ENCODE measurements around the gene LIAS. TPM values are rescaled to one million over a fixed set of nuclear protein-coding genes. Genes with fewer than 3 reads are reported as not detected.
"Not testable (repeated sequence)": the region's sequence is repeated elsewhere in the genome, so short reads cannot be mapped to it uniquely, and the experiment has no call there.

The LIAS gene
- total RNA-seq, 1 donor from 2014 or later, result 35.0 TPM

GRCh38 chr4:39504538-39504937, 45.7 kb downstream of the LIAS start:
- no peak for TF ChIP-seq CTCF (IDR thresholded peaks at IDR 0.05; ENCODE audit: borderline replicate concordance)
- Histone ChIP-seq H3K27me3 (ENCODE audit: low read depth) (no peaks in the 10 kb centered on the region), H3K9me3 (replicated peaks) (no peaks in the 10 kb centered on the region), H3K27ac (replicated peaks) (no peak overlapping the region), H3K4me1 (no peaks in the 10 kb centered on the region), H3K36me3 (peaks cover 92% of the 10 kb centered on the region), H3K4me3 (no peak overlapping the region)
- intact Hi-C loops (cut with micrococcal nuclease), result no loop called here
- no peak for DNase-seq

- DNase-seq, result no peak
- Histone ChIP-seq H3K27me3 (ENCODE audit: low read depth) (no peaks in the 10 kb centered on the region), H3K4me3 (no peak overlapping the region), H3K27ac (replicated peaks) (no peak overlapping the region), H3K36me3 (peaks cover 92% of the 10 kb centered on the region), H3K4me1 (no peaks in the 10 kb centered on the region), H3K9me3 (replicated peaks) (no peaks in the 10 kb centered on the region)
- intact Hi-C loops (cut with micrococcal nuclease), result no loop called here
- TF ChIP-seq CTCF (IDR thresholded peaks at IDR 0.05; ENCODE audit: borderline replicate concordance), result no peak
These were observed 46.7 kb downstream of the LIAS start for GRCh38 chr4:39505581-39505980.

GRCh38 chr4:39510348-39510929, 51.6 kb downstream of the LIAS start:
- H3K4me1 ChIP-seq, result no peaks in the 10 kb centered on the region
- H3K9me3 ChIP-seq (replicated peaks), result no peaks in the 10 kb centered on the region
- no peaks in the 10 kb centered on the region for H3K27me3 ChIP-seq (ENCODE audit: low read depth)
- no peak for TF ChIP-seq CTCF (IDR thresholded peaks at IDR 0.05; ENCODE audit: borderline replicate concordance)
- H3K4me3 ChIP-seq, result no peak overlapping the region
- DNase-seq, result no peak
- H3K27ac ChIP-seq (replicated peaks), result no peak overlapping the region
- intact Hi-C loops (cut with micrococcal nuclease), result no loop called here
- H3K36me3 ChIP-seq, result peaks cover 90% of the 10 kb centered on the region

GRCh38 chr4:39514266-39514665, 55.4 kb downstream of the LIAS start:
- H3K27ac ChIP-seq (replicated peaks); intact Hi-C loops (cut with micrococcal nuclease); H3K4me1 ChIP-seq; DNase-seq; H3K27me3 ChIP-seq (ENCODE audit: low read depth); H3K4me3 ChIP-seq; H3K9me3 ChIP-seq (replicated peaks): not testable (repeated sequence)
- H3K36me3 ChIP-seq, result peaks cover 71% of the 10 kb centered on the region

GRCh38 chr4:39514888-39515401, 56.1 kb downstream of the LIAS start:
- peaks cover 71% of the 10 kb centered on the region for H3K36me3 ChIP-seq
- TF ChIP-seq CTCF (IDR thresholded peaks at IDR 0.05; ENCODE audit: borderline replicate concordance), result no peak
- H3K27ac ChIP-seq (replicated peaks), result no peak overlapping the region
- H3K9me3 ChIP-seq (replicated peaks), result no peaks in the 10 kb centered on the region
- no peaks in the 10 kb centered on the region for H3K4me1 ChIP-seq
- H3K4me3 ChIP-seq, result no peak overlapping the region
- no peak for DNase-seq
- intact Hi-C loops (cut with micrococcal nuclease), result no loop called here
- no peaks in the 10 kb centered on the region for H3K27me3 ChIP-seq (ENCODE audit: low read depth)

GRCh38 chr4:39515669-39516401, 57.0 kb downstream of the LIAS start:
- H3K9me3 ChIP-seq (replicated peaks); H3K4me1 ChIP-seq; H3K27me3 ChIP-seq (ENCODE audit: low read depth); DNase-seq; intact Hi-C loops (cut with micrococcal nuclease); H3K4me3 ChIP-seq; H3K27ac ChIP-seq (replicated peaks): not testable (repeated sequence)
- H3K36me3 ChIP-seq, result peaks cover 66% of the 10 kb centered on the region

All from left ventricle myocardium inferior (tissue), 1 donor.